Suprapubic skin (tissue), 4 donors: ENCODE data around the gene RLN3. TPM values are rescaled to one million over a fixed set of nuclear protein-coding genes. Genes with fewer than 3 reads are reported as not detected.

Experiments used
- DNase-seq, 2 donors: peaks; one replicate each; pipeline ENCODE4 v3.0.0-alpha.2; 2019; ENCODE audit warnings: low spot score in 2 of 2
- H3K27ac ChIP-seq: fragments of 200-600 bp; sonication (generic); one replicate; pipeline ENCODE4 v1.5.1; 2019
- H3K27me3 ChIP-seq: fragments of 200-600 bp; sonication (generic); one replicate; pipeline ENCODE4 v1.5.1; 2019
- H3K36me3 ChIP-seq: fragments of 200-600 bp; sonication (generic); one replicate; pipeline ENCODE4 v1.5.1; 2019
- H3K4me1 ChIP-seq: fragments of 200-600 bp; sonication (generic); one replicate; pipeline ENCODE4 v1.5.1; 2019
- H3K4me3 ChIP-seq: fragments of 200-600 bp; sonication (generic); one replicate; pipeline ENCODE4 v1.5.1; 2019; ENCODE audit warnings: mild to moderate bottlenecking
- H3K9me3 ChIP-seq: fragments of 200-600 bp; sonication (generic); one replicate; pipeline ENCODE4 v1.5.1; 2019
- EP300 ChIP-seq: sonication (generic); formaldehyde crosslinking; IDR thresholded peaks from one replicate; pipeline ENCODE4 v1.6.1; 2017; ENCODE audit warnings: antibody characterized with exemption
- POLR2A ChIP-seq, 2 donors: fragments of 450-650 bp; IDR thresholded peaks; one replicate each; pipeline ENCODE4 v1.6.1; 2017; ENCODE audit warnings: antibody characterized with exemption in 2 of 2, mild to moderate bottlenecking in 2 of 2, moderate library complexity in 2 of 2
- POLR2AphosphoS5 ChIP-seq, 3 donors: sonication (generic); formaldehyde crosslinking; IDR thresholded peaks; one replicate each; pipeline ENCODE4 v1.6.1; 2017; ENCODE audit warnings: antibody characterized with exemption in 3 of 3
- WGBS: methylation state at CpG from one replicate; pipeline ENCODE4 v1.1.5; 2018; 5-methylcytosine and 5-hydroxymethylcytosine counted together
- total RNA-seq, 4 donors: library from RNA; depleted of rRNA; stranded (reverse); fragments of >200 nt; gene quantifications; one replicate each; pipeline ENCODE4 v1.1.0, GENCODE V29; 2016
- TF ChIP-seq, protein P1 (sequence below), 2 donors: fragments of 200-600 bp in 1 of 2; fragments of 450-650 bp in 1 of 2; sonication (generic) in 1 of 2; IDR thresholded peaks; one replicate each; pipeline ENCODE4 v1.5.1; 2016 to 2019; ENCODE audit warnings: antibody characterized with exemption in 2 of 2, mild to moderate bottlenecking in 1 of 2, moderate library complexity in 1 of 2

Gene RLN3
- total RNA-seq, 4 donors from 2014 or later = not detected

GRCh38 chr19:13989487-13989886 lies 38.5 kb upstream of the RLN3 start:
- 85% methylated on average over 7 of the region's 7 CpGs for WGBS
- Histone ChIP-seq H3K36me3 (peaks cover 10% of the 10 kb centered on the region), H3K4me1 (peaks cover 24% of the 10 kb centered on the region), H3K27ac (no peak overlapping the region), H3K27me3 (no peaks in the 10 kb centered on the region), H3K9me3 (no peaks in the 10 kb centered on the region), H3K4me3 (no peak overlapping the region)
- DNase-seq = no peak
- TF ChIP-seq POLR2AphosphoS5 (IDR thresholded peaks at IDR 0.05) (no peak), EP300 (no peak), POLR2A (IDR thresholded peaks at IDR 0.05) (no peak)
- TF ChIP-seq, protein P1, sequence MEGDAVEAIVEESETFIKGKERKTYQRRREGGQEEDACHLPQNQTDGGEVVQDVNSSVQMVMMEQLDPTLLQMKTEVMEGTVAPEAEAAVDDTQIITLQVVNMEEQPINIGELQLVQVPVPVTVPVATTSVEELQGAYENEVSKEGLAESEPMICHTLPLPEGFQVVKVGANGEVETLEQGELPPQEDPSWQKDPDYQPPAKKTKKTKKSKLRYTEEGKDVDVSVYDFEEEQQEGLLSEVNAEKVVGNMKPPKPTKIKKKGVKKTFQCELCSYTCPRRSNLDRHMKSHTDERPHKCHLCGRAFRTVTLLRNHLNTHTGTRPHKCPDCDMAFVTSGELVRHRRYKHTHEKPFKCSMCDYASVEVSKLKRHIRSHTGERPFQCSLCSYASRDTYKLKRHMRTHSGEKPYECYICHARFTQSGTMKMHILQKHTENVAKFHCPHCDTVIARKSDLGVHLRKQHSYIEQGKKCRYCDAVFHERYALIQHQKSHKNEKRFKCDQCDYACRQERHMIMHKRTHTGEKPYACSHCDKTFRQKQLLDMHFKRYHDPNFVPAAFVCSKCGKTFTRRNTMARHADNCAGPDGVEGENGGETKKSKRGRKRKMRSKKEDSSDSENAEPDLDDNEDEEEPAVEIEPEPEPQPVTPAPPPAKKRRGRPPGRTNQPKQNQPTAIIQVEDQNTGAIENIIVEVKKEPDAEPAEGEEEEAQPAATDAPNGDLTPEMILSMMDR (IDR thresholded peaks at IDR 0.05) = no peak

GRCh38 chr19:13990085-13990484 lies 37.9 kb upstream of the RLN3 start:
- 94% methylated on average over 8 of the region's 8 CpGs for WGBS
- no peak for DNase-seq
- H3K36me3 ChIP-seq = peaks cover 10% of the 10 kb centered on the region
- no peak overlapping the region for H3K4me3 ChIP-seq
- TF ChIP-seq, protein P1 (IDR thresholded peaks at IDR 0.05) = no peak
- TF ChIP-seq POLR2AphosphoS5 (IDR thresholded peaks at IDR 0.05) (no peak), EP300 (no peak), POLR2A (IDR thresholded peaks at IDR 0.05) (no peak)
- H3K4me1 ChIP-seq = peaks cover 25% of the 10 kb centered on the region
- H3K27me3 ChIP-seq = no peaks in the 10 kb centered on the region
- H3K9me3 ChIP-seq = no peaks in the 10 kb centered on the region
- H3K27ac ChIP-seq = no peak overlapping the region

GRCh38 chr19:13992025-13992424 lies 35.9 kb upstream of the RLN3 start:
- no peak overlapping the region for H3K27ac ChIP-seq
- H3K4me1 ChIP-seq = peaks cover 13% of the 10 kb centered on the region
- peaks cover 10% of the 10 kb centered on the region for H3K36me3 ChIP-seq
- no peak overlapping the region for H3K4me3 ChIP-seq
- TF ChIP-seq EP300 = no peak
- TF ChIP-seq POLR2A (IDR thresholded peaks at IDR 0.05) = no peak
- no peak for TF ChIP-seq POLR2AphosphoS5 (IDR thresholded peaks at IDR 0.05)
- TF ChIP-seq, protein P1 (IDR thresholded peaks at IDR 0.05) = no peak
- no peak for DNase-seq
- no peaks in the 10 kb centered on the region for H3K27me3 ChIP-seq
- H3K9me3 ChIP-seq = no peaks in the 10 kb centered on the region
- WGBS = 94% methylated on average over 7 of the region's 7 CpGs

- H3K4me1 ChIP-seq = peaks cover 6% of the 10 kb centered on the region
Measured at GRCh38 chr19:13993590-13994300, 34.2 kb upstream of the RLN3 start.

More at GRCh38 chr19:13993590-13994300, 34.2 kb upstream of the RLN3 start:
- Histone ChIP-seq H3K36me3 (peaks cover 10% of the 10 kb centered on the region), H3K4me3 (no peak overlapping the region), H3K27me3 (no peaks in the 10 kb centered on the region), H3K27ac (no peak overlapping the region), H3K9me3 (no peaks in the 10 kb centered on the region)
- TF ChIP-seq EP300 = no peak
- no peak for TF ChIP-seq POLR2A (IDR thresholded peaks at IDR 0.05)
- TF ChIP-seq, protein P1 (IDR thresholded peaks at IDR 0.05) = no peak
- no peak for TF ChIP-seq POLR2AphosphoS5 (IDR thresholded peaks at IDR 0.05)
- 92% methylated on average over 22 of the region's 22 CpGs for WGBS
- no peak for DNase-seq
